Endothelial cell of umbilical vein (primary cell): Measurements from ENCODE around the gene KRTAP21-1.

Experiments used
- EZH2 ChIP-seq: IDR thresholded peaks from 2 replicates; pipeline ENCODE4 v1.6.1; 2012; ENCODE audit warnings: borderline replicate concordance, low read depth, mild to moderate bottlenecking, moderate library complexity, low read length, inconsistent platforms; ENCODE audit not compliant: severe bottlenecking
- GATA2 ChIP-seq: IDR thresholded peaks from 2 replicates; pipeline ENCODE4 v1.7.0; 2011; ENCODE audit warnings: low read depth, mild to moderate bottlenecking, moderate library complexity, mixed read lengths, low read length; ENCODE audit not compliant: insufficient read length, insufficient read depth
- POLR2A ChIP-seq: IDR thresholded peaks from 2 replicates; pipeline ENCODE4 v1.6.1; 2012; ENCODE audit warnings: low read depth, mild to moderate bottlenecking, control low read depth, low read length
- POLR2AphosphoS5 ChIP-seq: IDR thresholded peaks from 2 replicates; pipeline ENCODE4 v1.6.1; 2012; ENCODE audit warnings: low read depth, mild to moderate bottlenecking, control low read depth, low read length, moderate library complexity; ENCODE audit not compliant: insufficient read depth
- TF ChIP-seq, protein P1 (sequence below): IDR thresholded peaks from 2 replicates; pipeline ENCODE4 v1.6.1; 2011; ENCODE audit not compliant: insufficient read depth, insufficient read length
- TF ChIP-seq, protein P2 (sequence below), 2 donors: IDR thresholded peaks; 1 replicate in 1 of 2; 2 replicates in 1 of 2; pipeline ENCODE4 v1.5.1; 2011; ENCODE audit warnings: low read length in 2 of 2, mild to moderate bottlenecking in 2 of 2, moderate library complexity in 2 of 2, control low read depth in 1 of 2, inconsistent platforms in 1 of 2, low read depth in 1 of 2; ENCODE audit not compliant: insufficient read depth in 1 of 2; ENCODE audit errors: extremely low read depth in 1 of 2

GRCh38 chr21:30714456-30714855 lies 40.8 kb downstream of the KRTAP21-1 start:
- TF ChIP-seq, protein P1, sequence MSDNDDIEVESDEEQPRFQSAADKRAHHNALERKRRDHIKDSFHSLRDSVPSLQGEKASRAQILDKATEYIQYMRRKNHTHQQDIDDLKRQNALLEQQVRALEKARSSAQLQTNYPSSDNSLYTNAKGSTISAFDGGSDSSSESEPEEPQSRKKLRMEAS = no peak
- TF ChIP-seq, protein P2, sequence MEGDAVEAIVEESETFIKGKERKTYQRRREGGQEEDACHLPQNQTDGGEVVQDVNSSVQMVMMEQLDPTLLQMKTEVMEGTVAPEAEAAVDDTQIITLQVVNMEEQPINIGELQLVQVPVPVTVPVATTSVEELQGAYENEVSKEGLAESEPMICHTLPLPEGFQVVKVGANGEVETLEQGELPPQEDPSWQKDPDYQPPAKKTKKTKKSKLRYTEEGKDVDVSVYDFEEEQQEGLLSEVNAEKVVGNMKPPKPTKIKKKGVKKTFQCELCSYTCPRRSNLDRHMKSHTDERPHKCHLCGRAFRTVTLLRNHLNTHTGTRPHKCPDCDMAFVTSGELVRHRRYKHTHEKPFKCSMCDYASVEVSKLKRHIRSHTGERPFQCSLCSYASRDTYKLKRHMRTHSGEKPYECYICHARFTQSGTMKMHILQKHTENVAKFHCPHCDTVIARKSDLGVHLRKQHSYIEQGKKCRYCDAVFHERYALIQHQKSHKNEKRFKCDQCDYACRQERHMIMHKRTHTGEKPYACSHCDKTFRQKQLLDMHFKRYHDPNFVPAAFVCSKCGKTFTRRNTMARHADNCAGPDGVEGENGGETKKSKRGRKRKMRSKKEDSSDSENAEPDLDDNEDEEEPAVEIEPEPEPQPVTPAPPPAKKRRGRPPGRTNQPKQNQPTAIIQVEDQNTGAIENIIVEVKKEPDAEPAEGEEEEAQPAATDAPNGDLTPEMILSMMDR (IDR thresholded peaks at IDR 0.05; ENCODE audit: extremely low read depth in 1 of 2, insufficient read depth in 1 of 2, low read depth in 1 of 2, low read length in 2 of 2) = no peak
- TF ChIP-seq EZH2 = no peak
- TF ChIP-seq POLR2A = no peak
- TF ChIP-seq POLR2AphosphoS5 = no peak
- no peak for TF ChIP-seq GATA2
